HepG2 (cell line): ENCODE data around the gene UNC93A. TPM values are rescaled to one million over a fixed set of nuclear protein-coding genes. Genes with fewer than 3 reads are reported as not detected.

Experiments
- BHLHE40 ChIP-seq: IDR thresholded peaks from 2 replicates; pipeline ENCODE4 v1.6.1; 2011; ENCODE audit warnings: low read length, improper control_type of control experiment
- ETV5 ChIP-seq: IDR thresholded peaks from 2 replicates; pipeline ENCODE4 v1.6.1; 2018; ENCODE audit warnings: missing biosample characterization, missing genetic modification reagents, inconsistent platforms, borderline replicate concordance
- FIP1L1 ChIP-seq: fragments of 200-400 bp; formaldehyde crosslinking; IDR thresholded peaks from 2 replicates; pipeline ENCODE4 v1.6.1; 2018; ENCODE audit warnings: low read depth, mild to moderate bottlenecking, low read length, moderate library complexity, borderline replicate concordance; ENCODE audit not compliant: insufficient read depth
- FOSL2 ChIP-seq: sonication (generic); formaldehyde crosslinking; IDR thresholded peaks from 2 replicates; pipeline ENCODE4 v1.4.0; 2020; ENCODE audit warnings: missing genetic modification reagents
- KLF15 ChIP-seq: sonication (generic); formaldehyde crosslinking; IDR thresholded peaks from 2 replicates; pipeline ENCODE4 v1.8.1; 2023; ENCODE audit warnings: borderline replicate concordance, mild to moderate bottlenecking, inconsistent platforms, missing genetic modification reagents, mixed read lengths
- POLR2G ChIP-seq: fragments of 200-400 bp; formaldehyde crosslinking; IDR thresholded peaks from 2 replicates; pipeline ENCODE4 v1.6.1; 2018; ENCODE audit warnings: mild to moderate bottlenecking, low read depth, low read length, moderate library complexity
- RELA ChIP-seq: sonication (generic); formaldehyde crosslinking; IDR thresholded peaks from 2 replicates; pipeline ENCODE4 v1.4.0; 2020; ENCODE audit warnings: missing genetic modification reagents
- SATB2 ChIP-seq: sonication (generic); formaldehyde crosslinking; IDR thresholded peaks from 2 replicates; pipeline ENCODE4 v1.5.0; 2020; ENCODE audit warnings: missing genetic modification reagents
- SIX4 ChIP-seq: sonication (generic); formaldehyde crosslinking; IDR thresholded peaks from 2 replicates; pipeline ENCODE4 v1.4.0; 2020; ENCODE audit warnings: missing genetic modification reagents
- SMC3 ChIP-seq: IDR thresholded peaks from 2 replicates; pipeline ENCODE4 v1.6.1; 2011; ENCODE audit warnings: low read length, improper control_type of control experiment
- STAG1 ChIP-seq: sonication (generic); formaldehyde crosslinking; IDR thresholded peaks from 2 replicates; pipeline ENCODE4 v1.4.0; 2020; ENCODE audit warnings: missing genetic modification reagents
- TARDBP ChIP-seq: sonication (generic); formaldehyde crosslinking; IDR thresholded peaks from 2 replicates; pipeline ENCODE4 v1.8.0; 2022; ENCODE audit warnings: mild to moderate bottlenecking, missing genetic modification reagents
- XRCC5 ChIP-seq: fragments of 200-400 bp; formaldehyde crosslinking; optimal IDR thresholded peaks from 2 replicates; pipeline ENCODE3; 2017; ENCODE audit warnings: mild to moderate bottlenecking, low read length
- ZBTB46 ChIP-seq: sonication (generic); formaldehyde crosslinking; IDR thresholded peaks from 2 replicates; pipeline ENCODE4 v1.4.0; 2020; ENCODE audit warnings: mild to moderate bottlenecking, missing genetic modification reagents, borderline replicate concordance
- ZFX ChIP-seq: sonication (generic); formaldehyde crosslinking; IDR thresholded peaks from 2 replicates; pipeline ENCODE4 v1.4.0; 2020; ENCODE audit warnings: mild to moderate bottlenecking, low read depth, missing genetic modification reagents, moderate library complexity
- ZNF431 ChIP-seq: sonication (generic); formaldehyde crosslinking; IDR thresholded peaks from 2 replicates; pipeline ENCODE4 v1.9.0; 2022; ENCODE audit warnings: missing genetic modification reagents, low read depth, mild to moderate bottlenecking, borderline replicate concordance
- ZNF484 ChIP-seq: sonication (generic); formaldehyde crosslinking; IDR thresholded peaks from 2 replicates; pipeline ENCODE4 v1.5.1; 2020; ENCODE audit warnings: mild to moderate bottlenecking, low read depth, missing genetic modification reagents, borderline replicate concordance
- ZNF547 ChIP-seq: sonication (generic); formaldehyde crosslinking; IDR thresholded peaks from 2 replicates; pipeline ENCODE4 v1.5.1; 2020; ENCODE audit warnings: mild to moderate bottlenecking, missing genetic modification reagents
- ZNF724P ChIP-seq: sonication (generic); formaldehyde crosslinking; IDR thresholded peaks from 2 replicates; pipeline ENCODE4 v1.8.0; 2022; ENCODE audit warnings: missing genetic modification reagents, borderline replicate concordance
- ZNF768 ChIP-seq: sonication (generic); formaldehyde crosslinking; IDR thresholded peaks from 2 replicates; pipeline ENCODE4 v1.4.0; 2020; ENCODE audit warnings: missing genetic modification reagents
- ZNF781 ChIP-seq: sonication (generic); formaldehyde crosslinking; IDR thresholded peaks from 2 replicates; pipeline ENCODE4 v1.5.1; 2020; ENCODE audit warnings: borderline replicate concordance, mild to moderate bottlenecking, missing genetic modification reagents; ENCODE audit errors: not compliant biosample characterization
- ZNF784 ChIP-seq: sonication (generic); formaldehyde crosslinking; IDR thresholded peaks from 2 replicates; pipeline ENCODE4 v1.5.1; 2020; ENCODE audit warnings: missing genetic modification reagents, mild to moderate bottlenecking, borderline replicate concordance
- polyA plus RNA-seq, 8 experiments: library from polyadenylated mRNA; depleted of rRNA in 3 of 8; stranded (reverse) in 7 of 8; unstranded in 1 of 8; fragments of >200 nt; fragmentation: Illumina TruSeq in 4 of 8; extraction: Trizol in 4 of 8; gene quantifications; 2 replicates each; pipeline versions ENCODE4 v1.2.1 to v1.2.3, GENCODE V29; 2011 to 2016; ENCODE audit warnings: low read depth in 4 of 8, missing spikeins in 1 of 8, mixed read lengths in 1 of 8; ENCODE audit not compliant: insufficient read depth in 1 of 8
- total RNA-seq, 5 experiments: library from RNA; depleted of rRNA; stranded (reverse); fragments of >200 nt; fragmentation: Illumina TruSeq; extraction: Trizol; gene quantifications; 2 replicates each; pipeline ENCODE4 v1.2.3, GENCODE V29; 2016; ENCODE audit warnings: low read depth in 1 of 5
- TF ChIP-seq, protein P1 (sequence below): sonication (generic); formaldehyde crosslinking; IDR thresholded peaks from 2 replicates; pipeline ENCODE4 v1.4.0; 2020; ENCODE audit warnings: missing genetic modification reagents
- TF ChIP-seq, protein P2 (sequence below): sonication (generic); formaldehyde crosslinking; conservative IDR thresholded peaks from 2 replicates; pipeline ENCODE4 v1.4.0; 2020; ENCODE audit warnings: mild to moderate bottlenecking, missing genetic modification reagents, moderate library complexity

UNC93A gene
- total and polyA plus RNA-seq, 2 of the 13 experiments (the other 11 are each of a cell fraction or from before 2014, with no cell fraction given) = 11.0 to 42.7 TPM

GRCh38 chr6:167290786-167291622, at the start of gene UNC93A (continued):
- TF ChIP-seq ZFX (CRISPR knock-in tag) (no peak), ZNF768 (CRISPR knock-in tag) (no peak), SATB2 (CRISPR knock-in tag) (peak; percentile 67; the same call in 1 of the 2 replicates), STAG1 (CRISPR knock-in tag) (no peak), ZNF484 (no peak), BHLHE40 (no peak), KLF15 (CRISPR knock-in tag) (no peak), ZNF431 (CRISPR knock-in tag) (no peak), ZNF724P (CRISPR knock-in tag) (no peak), SIX4 (CRISPR knock-in tag) (no peak), ZNF781 (CRISPR knock-in tag) (no peak), XRCC5 (no peak), FOSL2 (CRISPR knock-in tag) (0 out of 2 replicates have a peak, but pooled peaks have one; percentile 43), TARDBP (CRISPR knock-in tag) (no peak), RELA (CRISPR knock-in tag) (no peak), SMC3 (no peak), FIP1L1 (no peak), ZNF547 (CRISPR knock-in tag) (no peak), POLR2G (peak; percentile 44; the same call in 1 of the 2 replicates), ETV5 (no peak), ZBTB46 (CRISPR knock-in tag) (no peak), ZNF784 (CRISPR knock-in tag) (no peak)
- TF ChIP-seq, protein P1, sequence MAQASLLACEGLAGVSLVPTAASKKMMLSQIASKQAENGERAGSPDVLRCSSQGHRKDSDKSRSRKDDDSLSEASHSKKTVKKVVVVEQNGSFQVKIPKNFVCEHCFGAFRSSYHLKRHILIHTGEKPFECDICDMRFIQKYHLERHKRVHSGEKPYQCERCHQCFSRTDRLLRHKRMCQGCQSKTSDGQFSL = no peak
- TF ChIP-seq, protein P2, sequence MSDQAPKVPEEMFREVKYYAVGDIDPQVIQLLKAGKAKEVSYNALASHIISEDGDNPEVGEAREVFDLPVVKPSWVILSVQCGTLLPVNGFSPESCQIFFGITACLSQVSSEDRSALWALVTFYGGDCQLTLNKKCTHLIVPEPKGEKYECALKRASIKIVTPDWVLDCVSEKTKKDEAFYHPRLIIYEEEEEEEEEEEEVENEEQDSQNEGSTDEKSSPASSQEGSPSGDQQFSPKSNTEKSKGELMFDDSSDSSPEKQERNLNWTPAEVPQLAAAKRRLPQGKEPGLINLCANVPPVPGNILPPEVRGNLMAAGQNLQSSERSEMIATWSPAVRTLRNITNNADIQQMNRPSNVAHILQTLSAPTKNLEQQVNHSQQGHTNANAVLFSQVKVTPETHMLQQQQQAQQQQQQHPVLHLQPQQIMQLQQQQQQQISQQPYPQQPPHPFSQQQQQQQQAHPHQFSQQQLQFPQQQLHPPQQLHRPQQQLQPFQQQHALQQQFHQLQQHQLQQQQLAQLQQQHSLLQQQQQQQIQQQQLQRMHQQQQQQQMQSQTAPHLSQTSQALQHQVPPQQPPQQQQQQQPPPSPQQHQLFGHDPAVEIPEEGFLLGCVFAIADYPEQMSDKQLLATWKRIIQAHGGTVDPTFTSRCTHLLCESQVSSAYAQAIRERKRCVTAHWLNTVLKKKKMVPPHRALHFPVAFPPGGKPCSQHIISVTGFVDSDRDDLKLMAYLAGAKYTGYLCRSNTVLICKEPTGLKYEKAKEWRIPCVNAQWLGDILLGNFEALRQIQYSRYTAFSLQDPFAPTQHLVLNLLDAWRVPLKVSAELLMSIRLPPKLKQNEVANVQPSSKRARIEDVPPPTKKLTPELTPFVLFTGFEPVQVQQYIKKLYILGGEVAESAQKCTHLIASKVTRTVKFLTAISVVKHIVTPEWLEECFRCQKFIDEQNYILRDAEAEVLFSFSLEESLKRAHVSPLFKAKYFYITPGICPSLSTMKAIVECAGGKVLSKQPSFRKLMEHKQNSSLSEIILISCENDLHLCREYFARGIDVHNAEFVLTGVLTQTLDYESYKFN = peak; percentile 65
